Fibroblast of lung (primary cell): ENCODE results near the gene ZNF75A.

Source experiments
- CTCF ChIP-seq, 2 donors: IDR thresholded peaks in 1 of 2; conservative IDR thresholded peaks in 1 of 2; 1 replicate in 1 of 2; 2 replicates in 1 of 2; pipeline ENCODE4 v1.5.1; 2011 to 2012; ENCODE audit warnings: low read length in 2 of 2, control low read depth in 1 of 2, inconsistent platforms in 1 of 2, low read depth in 1 of 2, mild to moderate bottlenecking in 1 of 2
- EZH2 ChIP-seq: IDR thresholded peaks from 2 replicates; pipeline ENCODE4 v1.5.1; 2012; ENCODE audit warnings: low read length, control low read depth, mild to moderate bottlenecking; ENCODE audit errors: missing control alignments

GRCh38 chr16:3259836-3260235 is 45.5 kb upstream of the ZNF75A start:
- TF ChIP-seq CTCF (conservative IDR thresholded peaks at IDR 0.05 in 1 of 2, IDR thresholded peaks at IDR 0.05 in 1 of 2; ENCODE audit: low read depth in 1 of 2, low read length in 2 of 2) (no peak), EZH2 (no peak)
